ENCODE measurements around the gene MRPL12. TPM values are rescaled to one million over a fixed set of nuclear protein-coding genes. Genes with fewer than 3 reads are reported as not detected.

MRPL12 gene
- total RNA-seq, 2 donors from 2014 or later: 21.4 to 21.8 TPM

DNA sequence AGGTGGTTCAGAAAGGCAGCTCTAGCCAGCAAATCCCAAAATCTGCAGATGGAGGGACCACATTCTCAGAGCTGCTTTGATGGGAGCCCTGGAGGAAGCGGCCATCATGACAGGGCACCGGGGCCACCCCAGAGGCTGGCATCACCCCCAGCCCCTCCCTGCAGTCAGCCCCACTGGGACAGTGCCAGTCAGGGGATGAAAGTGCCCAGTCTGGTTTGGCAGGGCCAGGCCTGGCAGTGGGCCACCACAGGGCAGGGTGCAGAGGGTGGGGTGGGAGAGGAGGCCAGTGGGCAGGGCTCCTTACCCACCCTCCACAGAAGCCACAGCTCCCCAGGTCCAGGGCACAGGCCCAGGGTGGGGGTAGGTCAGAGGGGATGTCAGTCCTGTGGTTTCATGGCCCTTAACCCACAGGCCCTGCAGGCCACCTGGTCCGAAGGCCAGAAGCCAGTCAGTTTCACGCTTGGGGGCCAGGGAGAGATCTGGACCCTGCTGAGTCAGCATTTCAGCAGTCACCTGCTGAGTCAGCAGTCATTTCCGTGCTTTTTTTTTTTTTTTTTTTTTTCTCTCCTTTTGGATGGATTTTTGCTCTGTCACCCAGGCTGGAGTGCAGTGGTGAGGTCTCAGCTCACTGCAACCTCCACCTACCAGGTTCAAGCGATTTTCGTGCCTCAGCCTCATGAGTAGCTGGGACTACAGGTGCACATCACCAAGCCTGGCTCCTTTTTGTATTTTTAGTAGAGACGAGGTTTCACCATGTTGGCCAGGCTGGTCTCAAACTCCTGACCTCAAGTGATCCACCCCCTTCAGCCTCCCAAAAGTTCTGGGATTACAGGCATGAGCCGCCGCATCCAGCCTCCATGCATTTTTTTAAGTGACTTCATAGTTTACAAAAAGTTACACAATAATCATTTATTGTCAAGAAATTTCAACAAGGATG lies 19.3 kb downstream of the MRPL12 start:
- Mint-ChIP-seq H3K4me3 (no peak overlapping the region), H3K27me3 (peaks cover 18% of the 10 kb centered on the region), H3K4me1 (no peaks in the 10 kb centered on the region), H3K27ac (no peak overlapping the region), H3K36me3 (ENCODE audit: low read depth) (no peaks in the 10 kb centered on the region)
- DNase-seq (no peak), ATAC-seq (no peak)
- no peaks in the 10 kb centered on the region for H3K9me3 ChIP-seq (ENCODE audit: control insufficient read depth, low read length, poor library complexity, severe bottlenecking)

DNA sequence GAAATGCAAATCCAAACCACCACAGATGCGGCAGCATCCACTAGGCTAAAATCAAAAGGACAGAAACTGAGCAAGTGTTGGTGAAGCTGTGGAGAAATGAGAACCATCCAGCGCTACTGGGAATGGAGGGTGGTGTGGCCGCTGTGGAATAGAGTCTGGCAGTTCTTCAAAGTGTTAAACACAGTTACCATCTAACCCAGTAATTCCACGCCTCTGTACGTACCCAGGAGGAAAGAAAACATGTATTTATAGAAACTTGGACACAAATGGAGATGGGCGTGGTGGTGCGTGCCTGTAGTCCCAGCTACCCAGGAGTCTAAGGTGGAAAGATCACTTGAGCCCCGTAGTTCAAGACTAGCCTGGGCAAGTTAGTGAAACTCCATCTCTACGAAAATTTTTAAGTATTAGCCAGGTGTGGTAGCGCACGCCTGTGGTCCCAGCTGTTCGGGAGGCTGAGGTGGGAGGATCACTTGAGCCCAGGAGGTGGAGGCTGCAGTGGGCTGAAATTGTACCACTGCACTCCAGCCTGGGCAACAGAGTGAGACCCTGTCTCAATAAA lies 20.6 kb downstream of the MRPL12 start:
- Mint-ChIP-seq H3K4me3 (no peak overlapping the region), H3K27ac (no peak overlapping the region), H3K4me1 (no peaks in the 10 kb centered on the region), H3K27me3 (peaks cover 18% of the 10 kb centered on the region), H3K36me3 (ENCODE audit: low read depth) (no peaks in the 10 kb centered on the region)
- ATAC-seq (no peak), DNase-seq (no peak)
- H3K9me3 ChIP-seq (ENCODE audit: control insufficient read depth, low read length, poor library complexity, severe bottlenecking): no peaks in the 10 kb centered on the region

DNA sequence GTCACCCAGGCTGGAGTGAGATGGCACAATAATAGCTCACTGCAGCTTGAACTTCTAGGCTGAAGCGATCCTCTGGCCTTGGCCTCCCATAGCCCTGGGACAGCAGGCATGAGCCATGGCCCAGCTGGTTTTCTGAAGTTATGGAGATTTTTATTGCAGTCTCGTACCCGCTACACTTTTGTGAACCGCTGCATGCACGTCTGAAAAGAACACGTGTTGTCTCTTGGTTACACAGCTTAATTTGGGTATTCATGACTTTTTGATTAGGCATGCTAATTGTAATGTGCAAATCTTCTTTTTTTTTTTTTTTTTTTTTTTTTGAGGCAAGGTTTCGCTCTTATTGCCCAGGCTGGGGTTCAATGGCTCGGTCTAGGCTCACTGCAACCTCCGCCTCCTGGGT lies 22.3 kb downstream of the MRPL12 start:
- Mint-ChIP-seq H3K27ac (no peak overlapping the region), H3K27me3 (peaks cover 20% of the 10 kb centered on the region), H3K36me3 (ENCODE audit: low read depth) (no peaks in the 10 kb centered on the region), H3K4me1 (no peaks in the 10 kb centered on the region), H3K4me3 (no peak overlapping the region)
- no peaks in the 10 kb centered on the region for H3K9me3 ChIP-seq (ENCODE audit: control insufficient read depth, low read length, poor library complexity, severe bottlenecking)
- ATAC-seq (no peak), DNase-seq (no peak)

DNA sequence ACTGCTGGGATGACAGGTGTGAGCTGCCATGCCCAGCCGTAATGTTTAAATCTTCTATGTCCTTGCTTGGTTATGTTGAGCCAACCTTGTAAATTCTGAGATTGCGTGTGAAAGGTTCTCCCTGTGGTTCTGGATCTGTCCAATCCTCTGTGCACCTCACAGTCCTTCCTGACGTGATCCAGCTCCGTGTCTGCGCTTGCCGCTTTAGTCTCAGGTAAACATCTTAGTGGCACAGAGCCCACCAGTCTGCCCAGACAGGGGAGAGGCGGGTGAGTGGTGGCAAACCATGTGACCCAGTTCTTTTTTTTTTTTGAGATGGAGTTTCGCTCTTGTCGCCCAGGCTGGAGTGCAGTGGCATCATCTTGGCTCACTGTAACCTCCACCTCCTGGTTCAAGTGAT lies 22.8 kb downstream of the MRPL12 start:
- DNase-seq (no peak), ATAC-seq (no peak)
- Mint-ChIP-seq H3K36me3 (ENCODE audit: low read depth) (no peaks in the 10 kb centered on the region), H3K27ac (no peak overlapping the region), H3K4me3 (no peak overlapping the region), H3K27me3 (peaks cover 26% of the 10 kb centered on the region), H3K4me1 (no peaks in the 10 kb centered on the region)
- no peaks in the 10 kb centered on the region for H3K9me3 ChIP-seq (ENCODE audit: control insufficient read depth, low read length, poor library complexity, severe bottlenecking)

DNA sequence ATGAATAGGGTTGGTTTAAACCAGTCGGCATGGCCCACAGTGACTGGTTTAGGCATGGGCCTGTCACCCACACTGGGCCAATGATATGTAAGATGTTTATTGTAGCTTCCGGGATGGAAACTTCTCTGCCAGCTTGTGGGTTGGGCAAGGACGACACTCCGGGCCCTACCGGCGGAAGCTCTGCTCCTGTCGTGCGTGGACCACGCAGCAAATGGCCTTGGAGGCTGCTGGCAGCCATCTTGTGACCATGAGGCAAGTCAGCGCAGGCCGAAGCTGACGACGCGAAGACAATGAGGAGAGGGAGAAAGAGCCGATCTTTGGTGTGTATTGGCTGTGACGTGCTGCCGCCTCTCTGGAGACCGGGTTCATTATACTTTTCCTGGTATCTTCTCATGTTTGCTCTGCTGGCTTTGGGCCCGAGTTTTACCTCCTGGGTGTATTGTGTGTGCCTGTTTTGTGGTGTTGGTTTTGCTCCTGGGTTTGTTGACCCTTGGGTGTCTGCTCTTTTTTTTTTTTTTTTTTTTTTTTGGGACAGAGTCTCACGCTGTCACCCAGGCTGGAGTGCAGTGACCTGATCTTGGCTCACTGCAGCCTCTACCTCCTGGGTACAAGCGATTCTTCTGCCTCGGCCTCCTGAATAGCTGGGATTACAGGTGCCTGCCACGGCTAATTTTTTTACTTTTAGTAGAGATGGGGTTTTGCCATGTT lies 24.3 kb downstream of the MRPL12 start:
- Mint-ChIP-seq H3K4me3 (no peak overlapping the region), H3K36me3 (ENCODE audit: low read depth) (no peaks in the 10 kb centered on the region), H3K27me3 (peaks cover 37% of the 10 kb centered on the region), H3K4me1 (no peaks in the 10 kb centered on the region), H3K27ac (no peak overlapping the region)
- ATAC-seq (no peak), DNase-seq (no peak)
- H3K9me3 ChIP-seq (ENCODE audit: control insufficient read depth, low read length, poor library complexity, severe bottlenecking): no peaks in the 10 kb centered on the region

DNA sequence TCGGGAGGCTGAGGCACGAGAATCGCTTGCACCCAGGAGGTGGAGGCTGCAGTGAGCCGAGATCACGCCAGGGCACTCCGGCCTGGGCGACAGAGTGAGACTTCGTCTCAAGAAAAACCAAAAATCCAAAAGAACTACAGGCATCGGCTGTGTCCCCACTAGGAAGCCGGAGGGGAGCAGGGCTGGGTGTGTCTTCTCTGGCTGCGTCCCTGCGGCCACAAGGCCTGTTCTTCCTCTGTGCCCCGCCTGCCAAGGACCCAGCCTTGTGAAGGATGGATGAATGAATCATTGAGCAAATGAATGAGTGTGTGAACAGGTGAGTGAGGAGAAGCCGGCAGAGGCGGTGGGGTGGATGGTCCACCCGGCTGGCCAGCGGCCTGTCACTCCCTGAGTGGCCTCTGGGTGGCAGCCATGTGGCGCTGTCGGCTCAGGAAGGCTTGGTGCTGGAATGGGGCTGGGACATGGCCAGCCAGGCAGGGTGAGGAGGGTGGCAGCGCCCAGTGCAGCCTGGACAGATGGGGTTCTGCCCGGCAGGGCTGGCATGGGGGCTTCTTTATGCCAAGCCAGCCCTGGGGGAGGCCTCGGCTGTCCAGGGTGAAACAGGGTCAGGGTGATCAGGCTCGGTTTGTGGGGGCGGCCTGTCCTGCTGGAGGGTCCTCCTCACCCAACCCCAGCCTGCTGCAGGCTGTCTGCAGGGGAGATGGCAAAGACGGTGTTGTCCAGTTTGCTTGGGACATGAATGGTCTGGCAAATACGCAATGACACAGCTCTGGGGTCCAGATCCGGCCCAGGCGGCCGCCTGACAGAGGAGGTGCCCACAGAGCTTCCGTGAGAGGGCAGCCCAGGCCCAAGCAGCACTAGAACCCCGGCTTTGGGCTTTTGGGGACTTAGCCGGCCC lies 30.6 kb downstream of the MRPL12 start:
- Mint-ChIP-seq H3K36me3 (ENCODE audit: low read depth) (no peaks in the 10 kb centered on the region), H3K4me1 (peaks cover 9% of the 10 kb centered on the region), H3K27me3 (peaks cover 49% of the 10 kb centered on the region), H3K4me3 (peak overlapping the region; percentile 7), H3K27ac (no peak overlapping the region)
- peak; percentile 89 for ATAC-seq
- DNase-seq: peak in 2 of 3 donors; percentile 33 to 48
- H3K9me3 ChIP-seq (ENCODE audit: control insufficient read depth, low read length, poor library complexity, severe bottlenecking): no peaks in the 10 kb centered on the region

DNA sequence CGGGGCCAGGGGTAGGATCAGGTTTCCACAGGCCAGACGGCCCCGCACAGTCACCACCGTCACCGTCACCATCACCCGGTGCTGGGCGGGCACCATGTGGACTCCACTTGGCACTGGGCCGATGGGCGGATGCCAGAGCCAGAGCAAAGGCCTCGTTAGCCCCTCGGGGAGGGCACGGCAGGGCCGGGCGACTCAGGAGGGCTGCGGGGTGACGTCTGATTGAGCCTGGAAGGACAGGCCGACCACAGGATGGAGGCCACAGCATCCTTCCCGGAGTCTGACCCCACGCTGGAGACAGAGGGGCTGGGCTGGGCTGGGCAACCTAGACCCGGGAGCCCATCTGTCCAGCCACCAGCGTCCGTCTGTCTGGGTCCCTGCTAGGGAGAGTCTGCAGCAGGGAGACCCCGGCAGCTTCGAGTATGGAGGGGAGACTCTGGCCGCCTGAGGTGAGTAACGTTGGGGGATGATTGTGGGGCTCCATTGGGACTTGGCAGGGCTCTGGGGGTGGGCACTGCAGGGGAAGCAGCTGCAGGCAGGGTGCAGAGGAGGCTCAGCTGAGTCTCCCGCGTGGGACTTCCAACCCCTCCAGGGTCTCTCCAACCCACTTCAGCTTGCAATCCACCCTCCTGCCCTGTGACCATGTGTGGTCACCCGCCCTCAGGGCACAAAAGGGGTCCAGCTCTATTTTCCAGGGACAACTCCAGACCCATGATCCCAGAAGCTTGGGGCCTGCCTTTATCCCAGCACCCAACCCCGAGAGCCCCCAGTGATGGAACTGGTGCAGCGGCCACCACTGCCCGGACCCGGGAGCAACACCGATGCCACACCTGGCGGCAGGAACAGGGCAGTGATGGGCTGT lies 31.5 kb downstream of the MRPL12 start:
- DNase-seq: no peak
- no peaks in the 10 kb centered on the region for H3K9me3 ChIP-seq (ENCODE audit: control insufficient read depth, low read length, poor library complexity, severe bottlenecking)
- H3K36me3 Mint-ChIP-seq (ENCODE audit: low read depth): no peaks in the 10 kb centered on the region
- H3K27ac Mint-ChIP-seq: no peak overlapping the region
- H3K27me3 Mint-ChIP-seq: peaks cover 49% of the 10 kb centered on the region
- H3K4me3 Mint-ChIP-seq: no peak overlapping the region
- peaks cover 9% of the 10 kb centered on the region for H3K4me1 Mint-ChIP-seq
- ATAC-seq: no peak

DNA sequence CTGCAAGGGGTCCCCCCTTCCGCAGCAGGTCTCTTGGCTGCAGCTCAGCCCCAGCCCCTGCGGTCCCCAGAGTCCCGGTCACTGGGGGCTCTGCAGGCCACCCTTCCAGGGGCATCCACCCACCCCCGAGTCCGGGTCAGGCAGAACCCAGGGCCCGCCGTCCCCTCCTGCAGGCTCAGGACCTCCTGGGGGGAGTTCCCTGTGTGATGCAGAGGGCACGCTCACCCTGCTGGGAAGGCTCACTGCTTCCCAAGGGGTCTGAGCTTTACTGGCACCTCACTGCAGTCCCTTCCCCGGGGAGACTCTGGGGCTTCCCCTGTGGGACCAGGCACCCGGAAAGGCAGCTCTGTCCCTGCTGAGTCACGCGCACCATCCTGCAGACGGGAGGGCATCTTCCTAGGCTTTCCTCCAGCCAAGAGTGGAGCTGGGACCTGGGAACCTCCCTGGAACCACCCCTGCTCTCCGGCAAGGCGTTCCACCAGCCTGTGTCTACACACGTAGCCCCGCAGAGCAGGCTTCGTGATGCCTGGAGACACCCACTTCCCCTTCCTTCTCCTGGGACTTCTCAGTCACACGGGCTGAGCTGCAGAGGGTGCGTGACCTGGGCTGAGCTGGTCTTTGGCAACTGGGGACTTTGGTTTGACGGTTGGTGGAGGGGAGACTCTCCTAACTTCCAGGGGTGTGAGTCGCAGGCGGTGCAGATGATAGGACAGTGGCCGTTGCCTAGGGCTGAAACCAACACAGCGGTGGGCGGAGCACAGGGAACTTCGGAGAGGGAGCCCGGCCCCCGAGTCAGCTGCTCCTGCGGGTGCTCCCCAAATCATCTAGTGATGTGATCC lies 32.3 kb downstream of the MRPL12 start:
- Mint-ChIP-seq H3K36me3 (ENCODE audit: low read depth) (no peaks in the 10 kb centered on the region), H3K27ac (peak overlapping the region; percentile 57), H3K4me1 (peaks cover 9% of the 10 kb centered on the region), H3K27me3 (peaks cover 46% of the 10 kb centered on the region), H3K4me3 (peak overlapping the region; percentile 72)
- H3K9me3 ChIP-seq (ENCODE audit: control insufficient read depth, low read length, poor library complexity, severe bottlenecking): no peaks in the 10 kb centered on the region
- peak; percentile 52 for ATAC-seq
- no peak for DNase-seq

DNA sequence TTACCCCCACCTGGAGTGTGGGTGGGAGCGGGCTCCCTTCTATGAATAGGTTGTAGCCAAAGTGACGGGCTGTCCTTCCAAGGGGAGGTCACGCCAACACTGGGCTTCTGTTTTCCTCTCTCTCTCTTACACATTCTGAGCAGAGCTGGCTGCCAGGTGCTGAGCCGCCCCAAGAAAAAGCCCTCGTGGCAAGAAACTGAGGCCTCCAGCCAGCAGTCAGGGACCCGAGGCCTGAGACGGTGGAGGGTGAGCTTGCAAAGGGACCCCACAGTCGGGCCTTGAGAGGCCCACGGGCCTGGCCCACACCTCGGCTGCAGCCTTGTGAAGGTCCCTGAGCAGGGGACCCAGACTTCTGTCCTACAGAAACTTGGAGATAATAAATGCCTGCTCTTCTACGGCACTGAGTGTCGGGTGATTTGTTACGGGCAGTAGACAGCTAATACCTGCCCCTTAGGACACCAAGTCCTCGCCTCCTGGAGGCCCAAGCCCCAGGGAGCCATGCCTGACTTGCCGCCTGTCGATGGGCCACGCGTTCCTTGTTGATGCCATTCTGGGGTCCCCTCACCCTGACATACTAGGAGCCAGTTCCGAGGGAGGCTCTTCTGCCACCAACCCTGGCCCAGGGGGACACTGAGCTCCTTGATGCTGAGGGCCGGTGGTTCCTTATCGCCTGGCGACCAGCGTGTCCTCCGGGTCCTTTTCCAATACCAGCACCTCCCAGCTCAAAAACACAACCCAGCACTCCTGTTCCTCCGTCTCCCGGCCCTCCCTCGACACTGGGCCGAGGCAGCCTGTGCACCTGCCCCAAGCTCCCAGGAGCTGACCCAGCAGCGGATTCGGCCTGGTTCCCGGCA lies 35.0 kb downstream of the MRPL12 start:
- ATAC-seq: no peak
- H3K36me3 Mint-ChIP-seq (ENCODE audit: low read depth): peaks cover 4% of the 10 kb centered on the region
- H3K27ac Mint-ChIP-seq: no peak overlapping the region
- H3K9me3 ChIP-seq (ENCODE audit: control insufficient read depth, low read length, poor library complexity, severe bottlenecking): no peaks in the 10 kb centered on the region
- H3K27me3 Mint-ChIP-seq: peaks cover 24% of the 10 kb centered on the region
- DNase-seq: no peak
- H3K4me1 Mint-ChIP-seq: peaks cover 11% of the 10 kb centered on the region
- H3K4me3 Mint-ChIP-seq: no peak overlapping the region

DNA sequence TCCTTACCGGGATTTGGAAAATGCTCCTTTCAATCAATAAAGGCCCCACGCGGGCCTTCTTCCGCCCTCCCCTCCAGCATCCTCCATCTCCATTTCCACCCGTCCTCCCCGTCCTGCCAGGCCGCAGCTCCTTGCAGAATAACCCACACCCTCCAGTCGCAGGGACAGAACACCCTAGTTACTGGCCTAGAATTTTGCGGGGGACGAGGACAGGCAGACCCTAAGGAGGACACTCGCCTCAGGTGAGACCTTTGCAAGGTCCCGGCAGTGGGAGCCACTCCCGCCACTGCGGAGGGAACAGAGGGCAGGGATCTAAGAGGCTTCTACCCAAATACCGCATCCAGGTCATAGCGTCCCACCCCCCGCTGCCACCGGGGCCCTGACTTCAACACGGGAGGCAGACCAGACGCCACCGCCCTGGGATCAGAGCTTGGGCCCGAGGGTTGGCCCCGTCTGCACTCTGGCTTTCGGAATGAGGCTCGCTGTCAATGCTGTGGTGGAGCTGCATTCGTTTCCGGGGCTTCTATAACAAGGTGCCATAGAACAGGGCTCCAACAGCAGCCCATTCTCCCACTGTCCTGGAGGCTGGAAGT lies 35.7 kb downstream of the MRPL12 start:
- Mint-ChIP-seq H3K4me1 (peaks cover 6% of the 10 kb centered on the region), H3K4me3 (no peak overlapping the region), H3K36me3 (ENCODE audit: low read depth) (peaks cover 4% of the 10 kb centered on the region), H3K27me3 (peaks cover 17% of the 10 kb centered on the region), H3K27ac (no peak overlapping the region)
- DNase-seq (no peak), ATAC-seq (no peak)
- no peaks in the 10 kb centered on the region for H3K9me3 ChIP-seq (ENCODE audit: control insufficient read depth, low read length, poor library complexity, severe bottlenecking)

Data from T-helper 17 cell (primary cell).